Right lobe of liver (tissue), 4 donors: ENCODE measurements around the gene TSPOAP1.

Experiments
- POLR2A ChIP-seq: fragments of 450-650 bp; IDR thresholded peaks from one replicate; pipeline ENCODE4 v1.6.1; 2017; ENCODE audit warnings: antibody characterized with exemption, mild to moderate bottlenecking
- TF ChIP-seq, protein P1 (sequence below), 4 donors: fragments of 200-600 bp in 3 of 4; fragments of 450-650 bp in 1 of 4; IDR thresholded peaks; one replicate each; pipeline versions ENCODE4 v1.5.1 to v1.8.0; 2016 to 2022; ENCODE audit warnings: antibody characterized with exemption in 4 of 4, mild to moderate bottlenecking in 2 of 4
- donor health status: DM: no; HTN: no; CAD: no.
- donor health status: DM: no; HTN: no; CAD: no.
- donor health status: DM: no; HTN: yes; CAD: no.

DNA sequence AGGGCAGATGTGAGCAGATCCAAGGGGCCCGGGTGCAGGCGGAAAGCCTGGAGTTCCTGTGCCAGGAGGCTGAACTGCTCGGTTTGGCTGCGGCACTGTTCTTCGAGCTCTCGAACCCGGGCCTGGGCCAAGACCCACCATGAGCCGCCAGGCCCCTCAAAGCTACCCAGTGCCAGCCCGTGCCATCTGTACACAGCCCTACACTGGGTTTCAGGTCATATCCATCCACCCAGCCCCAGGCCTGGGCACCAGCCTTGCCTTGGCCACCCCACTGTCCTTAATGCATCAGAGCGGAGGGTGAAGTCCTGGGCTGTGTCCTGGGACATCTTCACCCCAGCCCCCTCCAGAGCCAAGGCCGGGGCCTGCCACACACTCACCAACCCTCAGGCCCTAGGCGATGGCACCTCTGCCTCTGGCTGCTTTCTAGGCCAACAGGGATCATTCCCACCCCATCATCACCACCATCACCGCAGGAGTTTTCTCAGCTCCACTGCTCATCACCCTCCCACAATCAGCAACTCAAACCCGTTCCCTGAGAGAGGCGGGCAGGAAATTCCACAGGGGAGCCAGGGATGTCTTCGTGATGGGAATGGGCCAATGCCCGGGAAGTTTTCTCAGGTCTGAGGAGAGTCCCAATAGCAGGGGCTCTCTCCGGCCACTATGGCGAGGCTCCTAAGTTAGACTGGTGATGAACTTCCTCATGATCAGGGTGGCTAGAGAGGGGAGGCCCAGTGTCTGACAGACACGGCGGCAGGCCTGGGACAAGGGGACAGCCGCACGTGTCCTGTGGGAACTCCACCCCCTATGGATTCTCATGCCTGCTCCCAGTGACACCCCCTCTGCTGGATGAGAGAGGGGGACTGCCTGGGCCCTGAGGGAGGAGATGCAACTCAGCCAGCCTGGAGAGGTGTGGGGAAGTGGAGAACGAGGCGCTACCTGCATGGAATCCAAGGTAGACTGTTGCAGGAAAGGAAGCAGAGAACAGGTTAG, 9.1 kb downstream of the TSPOAP1 start:
- TF ChIP-seq, protein P1, sequence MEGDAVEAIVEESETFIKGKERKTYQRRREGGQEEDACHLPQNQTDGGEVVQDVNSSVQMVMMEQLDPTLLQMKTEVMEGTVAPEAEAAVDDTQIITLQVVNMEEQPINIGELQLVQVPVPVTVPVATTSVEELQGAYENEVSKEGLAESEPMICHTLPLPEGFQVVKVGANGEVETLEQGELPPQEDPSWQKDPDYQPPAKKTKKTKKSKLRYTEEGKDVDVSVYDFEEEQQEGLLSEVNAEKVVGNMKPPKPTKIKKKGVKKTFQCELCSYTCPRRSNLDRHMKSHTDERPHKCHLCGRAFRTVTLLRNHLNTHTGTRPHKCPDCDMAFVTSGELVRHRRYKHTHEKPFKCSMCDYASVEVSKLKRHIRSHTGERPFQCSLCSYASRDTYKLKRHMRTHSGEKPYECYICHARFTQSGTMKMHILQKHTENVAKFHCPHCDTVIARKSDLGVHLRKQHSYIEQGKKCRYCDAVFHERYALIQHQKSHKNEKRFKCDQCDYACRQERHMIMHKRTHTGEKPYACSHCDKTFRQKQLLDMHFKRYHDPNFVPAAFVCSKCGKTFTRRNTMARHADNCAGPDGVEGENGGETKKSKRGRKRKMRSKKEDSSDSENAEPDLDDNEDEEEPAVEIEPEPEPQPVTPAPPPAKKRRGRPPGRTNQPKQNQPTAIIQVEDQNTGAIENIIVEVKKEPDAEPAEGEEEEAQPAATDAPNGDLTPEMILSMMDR (IDR thresholded peaks at IDR 0.05) = no peak
- TF ChIP-seq POLR2A = no peak
